GM21717 (cell line): ENCODE data around the gene DGCR8.

Experiments used
- ATAC-seq: cut with Tn5 transposase; IDR thresholded peaks from one replicate; pipeline ENCODE4 v1.9.1; 2021; ENCODE audit warnings: mild to moderate bottlenecking, moderate library complexity; ENCODE audit not compliant: unreplicated experiment

The DGCR8 gene

GRCh38 chr22:20107951-20108756 is 28.1 kb downstream of the DGCR8 start:
- no peak for ATAC-seq

- ATAC-seq = no peak
These were observed 28.8 kb downstream of the DGCR8 start for GRCh38 chr22:20108757-20109230.

- ATAC-seq = no peak
These were observed 29.6 kb downstream of the DGCR8 start for GRCh38 chr22:20109411-20110358.

- no peak for ATAC-seq
These were observed 30.4 kb downstream of the DGCR8 start for GRCh38 chr22:20110359-20110985.

- no peak for ATAC-seq
These were observed 31.1 kb downstream of the DGCR8 start for GRCh38 chr22:20111045-20111688.

- ATAC-seq = no peak
These were observed 31.9 kb downstream of the DGCR8 start for GRCh38 chr22:20111689-20112622.

- no peak for ATAC-seq
These were observed 32.8 kb downstream of the DGCR8 start for GRCh38 chr22:20112623-20113511.

- no peak for ATAC-seq
These were observed 33.7 kb downstream of the DGCR8 start for GRCh38 chr22:20113551-20114310.

- ATAC-seq = no peak
These were observed 34.8 kb downstream of the DGCR8 start for GRCh38 chr22:20114506-20115475.

GRCh38 chr22:20115691-20116375 is 35.8 kb downstream of the DGCR8 start, which contains the start of gene RANBP1:
Gene RANBP1 (plus strand): TSS chr22:20116104. CDS start chr22:20116185, 81 bp downstream.
- ATAC-seq = no peak

GRCh38 chr22:20116376-20116950 is 36.4 kb downstream of the DGCR8 start:
- ATAC-seq = no peak

GRCh38 chr22:20116951-20117632 is 37.1 kb downstream of the DGCR8 start, which contains the start of gene TRMT2A:
Gene TRMT2A (minus strand): TSS chr22:20117226. CDS start chr22:20116906, 320 bp downstream.
- ATAC-seq = peak; percentile 50

GRCh38 chr22:20117633-20118299 is 37.7 kb downstream of the DGCR8 start:
- ATAC-seq = peak; percentile 18

- no peak for ATAC-seq
These were observed 38.4 kb downstream of the DGCR8 start for GRCh38 chr22:20118300-20119020.
